Gastroesophageal sphincter (tissue), 4 donors: ENCODE measurements around the gene BAK1. TPM values are rescaled to one million over a fixed set of nuclear protein-coding genes. Genes with fewer than 3 reads are reported as not detected.

Experiments used
- ATAC-seq: fragments of 150-250 bp; one replicate; pipeline ENCODE4 v1.9.1; 2016; ENCODE audit warnings: mild to moderate bottlenecking, moderate library complexity
- H3K27ac ChIP-seq, 4 donors: fragments of 200-600 bp; sonication (generic) in 3 of 4; 1 replicate in 3 of 4; 2 replicates in 1 of 4; pipeline ENCODE4 v1.5.1; 2016 to 2019
- H3K27me3 ChIP-seq: fragments of 200-600 bp; sonication (generic); one replicate; pipeline ENCODE4 v1.5.1; 2019
- H3K36me3 ChIP-seq, 2 donors: fragments of 200-600 bp; sonication (generic); one replicate each; pipeline ENCODE4 v1.5.1; 2019; ENCODE audit warnings: control low read depth in 1 of 2
- H3K4me1 ChIP-seq, 3 donors: fragments of 200-600 bp; sonication (generic); 1 replicate in 2 of 3; 2 replicates in 1 of 3; pipeline ENCODE4 v1.5.1; 2016 to 2019; ENCODE audit warnings: control low read depth in 2 of 3
- H3K4me3 ChIP-seq, 2 donors: fragments of 200-600 bp; sonication (generic); one replicate each; pipeline ENCODE4 v1.5.1; 2019; ENCODE audit warnings: mild to moderate bottlenecking in 1 of 2, moderate library complexity in 1 of 2
- H3K9me3 ChIP-seq, 3 donors: fragments of 200-600 bp; sonication (generic); one replicate each; pipeline ENCODE4 v1.5.1; 2017 to 2019; ENCODE audit warnings: control low read depth in 2 of 3
- EP300 ChIP-seq: sonication (generic); formaldehyde crosslinking; IDR thresholded peaks from one replicate; pipeline ENCODE4 v1.6.1; 2017; ENCODE audit warnings: antibody characterized with exemption, mild to moderate bottlenecking
- POLR2A ChIP-seq, 2 donors: fragments of 450-650 bp; IDR thresholded peaks; one replicate each; pipeline ENCODE4 v1.6.1; 2017; ENCODE audit warnings: antibody characterized with exemption in 2 of 2, mild to moderate bottlenecking in 2 of 2, moderate library complexity in 1 of 2
- POLR2AphosphoS5 ChIP-seq: sonication (generic); formaldehyde crosslinking; IDR thresholded peaks from one replicate; pipeline ENCODE4 v1.6.1; 2017; ENCODE audit warnings: antibody characterized with exemption
- WGBS, 2 donors: methylation state at CpG; one replicate each; pipeline ENCODE4 v1.1.5; 2018; ENCODE audit warnings: low coverage in 1 of 2; 5-methylcytosine and 5-hydroxymethylcytosine counted together
- total RNA-seq, 4 donors: library from RNA; depleted of rRNA; stranded (reverse); fragments of >200 nt; gene quantifications; one replicate each; pipeline ENCODE4 v1.1.0, GENCODE V29; 2016
- TF ChIP-seq, protein P1 (sequence below), 4 experiments: fragments of 200-600 bp in 2 of 4; fragments of 450-650 bp in 2 of 4; sonication (generic) in 1 of 4; IDR thresholded peaks; one replicate each; pipeline ENCODE4 v1.5.1; 2017 to 2019; ENCODE audit warnings: antibody characterized with exemption in 4 of 4, mild to moderate bottlenecking in 2 of 4, moderate library complexity in 2 of 4

BAK1 gene
- total RNA-seq, 4 donors from 2014 or later: 7.3 to 14.3 (median 11.0) TPM

DNA sequence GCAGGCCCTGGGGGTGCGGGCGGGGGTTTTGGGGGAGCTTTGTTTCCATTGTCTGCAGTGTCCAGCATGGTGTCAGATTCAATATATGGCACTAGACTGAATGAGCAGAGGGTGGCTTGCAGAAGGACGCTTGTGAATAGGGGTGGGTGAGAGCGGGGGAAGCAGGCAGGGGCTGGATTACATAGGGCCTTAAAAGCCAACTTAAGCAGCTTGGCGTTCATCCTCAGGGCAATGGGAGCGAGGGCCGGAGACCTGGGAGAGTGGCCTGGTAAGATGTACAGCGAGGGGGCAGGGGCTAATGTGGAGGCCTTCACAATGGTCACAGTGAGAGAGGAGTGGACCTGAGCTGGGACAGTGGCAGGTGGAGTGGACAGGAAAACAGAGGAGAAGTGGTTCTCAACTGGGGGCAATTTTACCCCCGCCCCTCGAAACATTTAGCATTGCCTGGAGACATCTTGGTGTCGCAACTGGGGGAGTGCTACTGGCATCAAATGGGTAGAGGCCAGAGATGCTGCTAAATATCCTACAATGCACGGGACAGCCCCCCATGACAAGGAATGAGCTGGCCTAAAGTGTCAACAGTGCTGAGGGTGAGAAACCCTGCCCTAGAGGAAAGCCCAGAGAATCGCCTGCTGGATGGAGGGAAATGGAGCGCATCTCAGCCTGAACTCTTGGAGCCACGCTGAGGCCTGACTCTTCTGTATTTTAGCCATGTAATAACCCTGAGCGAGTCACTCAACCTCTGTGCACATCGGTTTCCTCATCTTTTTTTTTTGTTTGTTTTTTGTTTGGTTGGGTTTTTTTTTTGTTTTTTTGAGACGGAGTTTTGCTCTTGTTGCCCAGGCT lies 15.1 kb upstream of the BAK1 start:
- H3K4me1 ChIP-seq: peaks cover 0 to 18% (median 7%) of the 10 kb centered on the region in 3 donors
- no peaks in the 10 kb centered on the region for H3K36me3 ChIP-seq
- no peak overlapping the region for H3K27ac ChIP-seq
- no peak overlapping the region for H3K4me3 ChIP-seq
- H3K27me3 ChIP-seq: peaks cover 27% of the 10 kb centered on the region
- ATAC-seq: no peak
- H3K9me3 ChIP-seq: no peaks in the 10 kb centered on the region
- TF ChIP-seq, protein P1, sequence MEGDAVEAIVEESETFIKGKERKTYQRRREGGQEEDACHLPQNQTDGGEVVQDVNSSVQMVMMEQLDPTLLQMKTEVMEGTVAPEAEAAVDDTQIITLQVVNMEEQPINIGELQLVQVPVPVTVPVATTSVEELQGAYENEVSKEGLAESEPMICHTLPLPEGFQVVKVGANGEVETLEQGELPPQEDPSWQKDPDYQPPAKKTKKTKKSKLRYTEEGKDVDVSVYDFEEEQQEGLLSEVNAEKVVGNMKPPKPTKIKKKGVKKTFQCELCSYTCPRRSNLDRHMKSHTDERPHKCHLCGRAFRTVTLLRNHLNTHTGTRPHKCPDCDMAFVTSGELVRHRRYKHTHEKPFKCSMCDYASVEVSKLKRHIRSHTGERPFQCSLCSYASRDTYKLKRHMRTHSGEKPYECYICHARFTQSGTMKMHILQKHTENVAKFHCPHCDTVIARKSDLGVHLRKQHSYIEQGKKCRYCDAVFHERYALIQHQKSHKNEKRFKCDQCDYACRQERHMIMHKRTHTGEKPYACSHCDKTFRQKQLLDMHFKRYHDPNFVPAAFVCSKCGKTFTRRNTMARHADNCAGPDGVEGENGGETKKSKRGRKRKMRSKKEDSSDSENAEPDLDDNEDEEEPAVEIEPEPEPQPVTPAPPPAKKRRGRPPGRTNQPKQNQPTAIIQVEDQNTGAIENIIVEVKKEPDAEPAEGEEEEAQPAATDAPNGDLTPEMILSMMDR (IDR thresholded peaks at IDR 0.05): no peak
- TF ChIP-seq POLR2A (IDR thresholded peaks at IDR 0.05): no peak
- TF ChIP-seq EP300: no peak
- TF ChIP-seq POLR2AphosphoS5: no peak
- WGBS, 2 donors: 85 to 92% methylated on average over 7 of the region's 18 CpGs

GRCh38 chr6:33593414-33593727 lies 13.3 kb upstream of the BAK1 start:
- no peak for ATAC-seq
- no peak overlapping the region for H3K27ac ChIP-seq
- H3K9me3 ChIP-seq: no peaks in the 10 kb centered on the region
- peak overlapping the region in 1 of 2 donors; percentile 20 for H3K4me3 ChIP-seq
- TF ChIP-seq EP300: no peak
- no peak for TF ChIP-seq POLR2A (IDR thresholded peaks at IDR 0.05)
- TF ChIP-seq, protein P1 (IDR thresholded peaks at IDR 0.05): no peak
- TF ChIP-seq POLR2AphosphoS5: no peak
- WGBS, 2 donors: 80 to 86% methylated on average over 1 of the region's 4 CpGs
- H3K4me1 ChIP-seq: peaks cover 0 to 26% (median 15%) of the 10 kb centered on the region in 3 donors
- H3K27me3 ChIP-seq: peaks cover 27% of the 10 kb centered on the region
- no peaks in the 10 kb centered on the region for H3K36me3 ChIP-seq

- Histone ChIP-seq H3K27ac (no peak overlapping the region), H3K4me1 (peaks cover 0 to 26% (median 15%) of the 10 kb centered on the region in 3 donors), H3K4me3 (peak overlapping the region in 1 of 2 donors; percentile 20), H3K36me3 (no peaks in the 10 kb centered on the region), H3K27me3 (peaks cover 27% of the 10 kb centered on the region), H3K9me3 (no peaks in the 10 kb centered on the region)
- 40 to 70% methylated on average over 2 to 3 of the region's 57 CpGs for WGBS, 2 donors
- no peak for ATAC-seq
- TF ChIP-seq, protein P1 (IDR thresholded peaks at IDR 0.05): no peak
- TF ChIP-seq POLR2A (IDR thresholded peaks at IDR 0.05) (no peak), EP300 (no peak), POLR2AphosphoS5 (no peak)
Measured at GRCh38 chr6:33592595-33593413, 12.7 kb upstream of the BAK1 start.

DNA sequence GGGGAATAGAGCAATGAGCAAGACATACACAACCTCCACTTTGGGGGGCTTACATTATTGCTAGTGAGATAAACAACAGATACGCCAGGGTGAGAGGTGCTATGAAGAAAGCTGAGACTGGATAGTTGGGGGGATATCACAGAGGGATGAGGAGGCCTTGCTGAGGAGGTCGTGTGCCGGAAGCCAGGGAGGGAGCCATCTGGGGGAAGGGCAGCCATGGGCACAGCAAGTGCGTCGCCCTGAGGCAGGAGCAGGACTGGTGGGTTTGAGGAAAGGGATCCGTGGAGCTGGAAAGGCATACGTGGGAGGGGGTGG lies 12.2 kb upstream of the BAK1 start:
- Histone ChIP-seq H3K36me3 (no peaks in the 10 kb centered on the region), H3K9me3 (no peaks in the 10 kb centered on the region), H3K27ac (no peak overlapping the region), H3K4me1 (peaks cover 0 to 26% (median 15%) of the 10 kb centered on the region in 3 donors), H3K27me3 (peaks cover 27% of the 10 kb centered on the region), H3K4me3 (no peak overlapping the region)
- TF ChIP-seq POLR2A (IDR thresholded peaks at IDR 0.05) (no peak), EP300 (no peak), POLR2AphosphoS5 (no peak)
- TF ChIP-seq, protein P1 (IDR thresholded peaks at IDR 0.05): no peak
- 84 to 86% methylated on average over 4 to 7 of the region's 7 CpGs for WGBS, 2 donors
- ATAC-seq: no peak
